OCI-M2 (cell line): ENCODE results near the gene ARHGAP10.
"Not testable (repeated sequence)": the region's sequence is repeated elsewhere in the genome, so short reads cannot be mapped to it uniquely, and the experiment has no call there.

ENCODE experiments used
- DNase-seq: peaks from one replicate; lab custom pipeline; 2025; ENCODE audit not compliant: unreplicated experiment; lab: John Stamatoyannopoulos, UW

ARHGAP10 gene

DNA sequence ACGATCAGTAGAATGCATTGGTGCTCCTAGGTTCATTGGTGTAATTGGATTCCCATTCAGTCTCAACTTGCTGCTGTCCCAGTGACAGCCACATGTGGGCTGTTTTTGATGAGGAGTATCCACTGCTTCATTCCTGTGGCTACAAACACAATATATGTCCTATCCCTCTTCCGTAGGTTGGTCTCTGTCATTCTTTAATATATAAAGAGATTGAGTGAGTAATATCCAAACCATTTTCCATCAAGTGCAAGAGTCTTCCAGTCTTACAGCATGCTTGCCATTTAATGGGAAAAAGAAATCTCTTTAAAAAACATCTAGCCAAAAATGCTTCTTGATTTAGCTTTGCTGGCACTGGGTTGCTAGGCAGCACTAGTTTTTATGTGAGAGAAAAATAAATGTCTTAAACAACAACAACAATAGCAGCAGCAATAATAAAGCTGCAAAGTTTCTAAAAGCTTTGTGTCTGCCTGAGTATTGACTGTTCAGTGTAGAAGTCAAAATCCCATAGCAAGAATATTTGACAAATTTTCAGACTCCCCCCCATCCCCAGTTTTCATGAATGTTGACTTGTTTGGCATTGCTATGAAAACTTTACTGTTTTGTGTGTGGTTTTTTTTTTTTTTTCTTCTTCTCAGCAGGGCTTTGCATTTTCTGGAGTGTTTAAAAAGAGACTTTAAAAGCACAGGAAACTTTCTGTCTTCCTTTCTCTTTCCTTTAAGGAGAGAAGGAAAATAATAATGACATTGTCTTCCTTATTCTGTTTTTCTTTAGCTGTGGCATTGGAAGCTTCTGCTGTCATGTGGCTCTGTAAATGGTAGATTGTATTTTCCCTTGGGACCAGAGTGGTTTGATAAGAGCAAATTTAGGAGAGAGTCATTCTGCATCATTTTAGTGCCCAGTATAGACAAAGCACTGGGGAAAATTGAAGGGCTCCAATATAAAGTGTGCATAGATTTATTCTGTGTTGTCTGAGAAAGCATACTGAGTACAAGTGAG lies 244.3 kb downstream of the ARHGAP10 start:
- DNase-seq = no peak

- DNase-seq = no peak
Observed at GRCh38 chr4:147980586-147980985, 248.7 kb downstream of the ARHGAP10 start.

GRCh38 chr4:147981305-147981704 lies 249.4 kb downstream of the ARHGAP10 start:
- DNase-seq = no peak

GRCh38 chr4:147984065-147984777 lies 252.3 kb downstream of the ARHGAP10 start:
- no peak for DNase-seq

- DNase-seq = no peak
Observed at GRCh38 chr4:147984778-147985138, 252.9 kb downstream of the ARHGAP10 start.

GRCh38 chr4:147985376-147985775 lies 253.5 kb downstream of the ARHGAP10 start:
- DNase-seq = no peak

DNA sequence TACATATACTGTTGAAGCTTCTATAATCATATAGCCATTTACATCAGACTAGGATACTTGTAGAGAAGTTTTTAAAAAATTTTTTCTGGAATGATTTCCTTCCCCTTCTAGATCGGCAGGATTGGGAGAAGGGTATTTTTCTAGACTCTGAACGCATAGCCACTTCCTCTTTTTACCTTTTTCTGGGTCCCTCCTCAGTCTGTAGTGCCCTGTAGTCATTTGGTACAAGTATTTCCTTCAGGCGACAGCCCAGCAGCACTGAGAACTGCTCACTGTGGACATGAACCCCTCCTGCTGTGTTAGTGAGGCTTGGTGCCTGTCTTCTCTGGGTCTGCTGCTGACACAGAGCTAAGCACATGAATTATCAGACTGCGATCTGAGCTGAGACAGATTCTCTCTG lies 255.4 kb downstream of the ARHGAP10 start:
- no peak for DNase-seq

DNA sequence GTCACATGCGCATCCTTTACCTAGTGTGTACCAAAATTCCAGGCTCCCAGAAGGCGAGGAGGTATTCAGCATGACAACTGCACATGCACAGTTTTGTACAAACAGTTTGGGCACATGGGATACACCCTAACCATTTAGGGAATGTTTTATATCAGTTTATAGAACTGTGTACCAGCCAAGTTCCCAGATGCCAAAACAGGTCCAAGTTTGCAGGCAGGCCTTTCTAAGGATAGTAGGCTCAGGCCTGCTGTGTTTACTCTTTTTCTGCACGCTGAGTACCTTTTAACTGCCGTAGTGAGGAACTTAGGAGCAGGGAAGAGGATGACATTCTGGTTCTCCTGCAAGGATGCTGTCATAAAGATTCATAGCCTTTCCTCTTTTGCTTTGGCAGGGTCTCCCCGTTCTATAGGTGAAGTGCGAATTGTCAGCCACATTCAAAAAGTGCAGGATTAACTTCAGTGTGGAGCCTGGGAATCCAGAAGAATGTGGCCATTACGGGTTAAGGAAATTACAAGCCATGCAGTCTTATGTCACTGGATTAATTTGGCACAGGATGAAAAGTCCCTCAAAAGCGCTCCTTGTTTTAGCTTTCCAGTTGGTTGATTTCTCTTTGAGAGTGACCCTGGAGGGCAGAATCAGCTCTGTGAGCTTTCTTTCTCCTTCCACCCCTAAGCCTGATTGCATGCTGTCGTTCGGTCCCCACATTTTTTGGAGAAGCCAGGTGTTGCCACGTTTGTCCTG lies 259.8 kb downstream of the ARHGAP10 start:
- DNase-seq = no peak

GRCh38 chr4:147994076-147994475 lies 262.2 kb downstream of the ARHGAP10 start:
- DNase-seq = no peak

- DNase-seq = no peak
Observed at GRCh38 chr4:147994491-147995385, 262.9 kb downstream of the ARHGAP10 start.

GRCh38 chr4:147996859-147997258 lies 265.0 kb downstream of the ARHGAP10 start:
- DNase-seq = no peak

- DNase-seq = not testable (repeated sequence)
Observed at GRCh38 chr4:148000038-148000437, 268.1 kb downstream of the ARHGAP10 start.

GRCh38 chr4:148004228-148004857 lies 272.5 kb downstream of the ARHGAP10 start:
- no peak for DNase-seq

- DNase-seq = no peak
Observed at GRCh38 chr4:148006001-148006400, 274.1 kb downstream of the ARHGAP10 start.

- no peak for DNase-seq
Observed at GRCh38 chr4:148007314-148007760, 275.4 kb downstream of the ARHGAP10 start.

DNA sequence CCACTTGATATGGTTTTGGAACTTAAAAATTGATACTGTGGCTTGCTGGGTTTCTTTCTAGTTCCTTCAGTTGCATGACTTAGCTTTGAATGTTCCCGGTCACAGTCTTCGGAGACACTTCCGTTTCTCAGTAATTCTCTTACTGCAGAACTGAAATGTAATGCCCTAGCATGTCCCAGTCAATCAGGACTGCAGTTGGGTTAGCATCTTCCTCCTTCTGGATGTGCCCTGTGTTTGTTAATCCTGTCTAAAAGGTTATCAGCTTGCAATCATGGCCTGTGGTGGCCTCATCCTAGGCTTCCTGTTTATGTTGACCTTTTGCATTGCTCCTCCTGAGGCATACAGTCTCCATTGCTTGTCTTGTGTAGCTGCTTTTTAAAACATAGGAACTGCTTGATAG lies 275.9 kb downstream of the ARHGAP10 start:
- DNase-seq = no peak

GRCh38 chr4:148015058-148015457 lies 283.2 kb downstream of the ARHGAP10 start:
- no peak for DNase-seq

DNA sequence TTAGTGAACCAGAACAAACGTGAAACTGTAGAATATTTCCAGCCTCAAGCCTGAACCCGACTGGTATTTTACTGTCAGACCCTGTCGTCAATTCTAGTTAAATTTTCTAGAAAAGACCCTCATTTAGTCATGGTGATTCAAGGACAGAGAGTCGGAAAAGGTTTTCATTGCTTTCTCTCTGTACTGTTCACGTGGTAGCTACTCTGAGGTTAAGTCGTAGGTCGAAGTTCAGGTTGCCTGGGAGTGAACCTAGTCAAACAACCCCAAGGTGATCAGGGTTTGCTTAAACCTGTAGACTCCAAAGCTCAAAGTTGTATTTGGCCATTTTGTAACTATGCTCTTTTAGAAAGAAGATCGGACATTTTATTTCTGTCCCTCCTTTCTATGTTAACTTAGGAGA lies 283.6 kb downstream of the ARHGAP10 start:
- DNase-seq = no peak

DNA sequence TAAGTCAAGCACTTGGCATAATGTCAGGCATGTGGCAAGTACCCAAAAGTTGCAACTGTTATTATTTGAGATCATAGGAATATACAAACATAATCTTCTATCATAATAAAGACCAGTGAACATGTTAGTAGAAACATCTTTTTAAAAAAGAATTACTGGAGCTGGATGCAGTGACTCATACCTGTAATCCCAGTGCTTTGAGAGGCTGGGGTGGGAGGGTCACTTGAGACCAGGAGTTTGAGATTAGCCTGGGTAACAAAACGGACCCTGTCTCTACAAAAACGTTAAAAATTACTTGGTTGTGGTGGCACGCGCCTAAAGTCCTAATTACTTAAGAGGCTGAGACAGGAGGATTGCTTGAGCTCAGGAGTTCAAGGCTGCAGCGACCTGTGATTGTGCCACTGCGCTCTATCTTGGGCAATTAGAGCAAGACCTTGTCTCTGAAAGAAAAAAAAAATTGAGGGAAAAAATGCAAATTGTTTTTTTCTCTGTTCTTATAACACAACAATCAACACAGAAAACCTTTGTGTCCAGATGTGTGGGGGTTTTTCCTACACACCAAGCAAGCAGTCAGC lies 284.3 kb downstream of the ARHGAP10 start:
- DNase-seq = no peak

- DNase-seq = no peak
Observed at GRCh38 chr4:148017801-148018200, 285.9 kb downstream of the ARHGAP10 start.
